ENCODE measurements around the gene DYNC1H1.
"Not testable (repeated sequence)": the region's sequence is repeated elsewhere in the genome, so short reads cannot be mapped to it uniquely, and the experiment has no call there.

Gene DYNC1H1

GRCh38 chr14:101966742-101967141, 2.4 kb downstream of the DYNC1H1 start:
- Histone ChIP-seq H3K27me3 (replicated peaks; ENCODE audit: control insufficient read depth, insufficient read depth, low read length) (no peaks in the 10 kb centered on the region), H3K4me3 (ENCODE audit: low read length) (peak overlapping the region; percentile 96), H3K9ac (ENCODE audit: low read length) (peak overlapping the region; percentile 98), H3K4me1 (ENCODE audit: control insufficient read depth, insufficient read depth, low read length) (peaks cover 49% of the 10 kb centered on the region), H3K36me3 (ENCODE audit: control insufficient read depth, insufficient read depth, low read length, severe bottlenecking) (peaks cover 8% of the 10 kb centered on the region), H3K9me3 (ENCODE audit: control insufficient read depth, low read length) (no peaks in the 10 kb centered on the region)
- no peak for DNase-seq (ENCODE audit: low read depth)

DNA sequence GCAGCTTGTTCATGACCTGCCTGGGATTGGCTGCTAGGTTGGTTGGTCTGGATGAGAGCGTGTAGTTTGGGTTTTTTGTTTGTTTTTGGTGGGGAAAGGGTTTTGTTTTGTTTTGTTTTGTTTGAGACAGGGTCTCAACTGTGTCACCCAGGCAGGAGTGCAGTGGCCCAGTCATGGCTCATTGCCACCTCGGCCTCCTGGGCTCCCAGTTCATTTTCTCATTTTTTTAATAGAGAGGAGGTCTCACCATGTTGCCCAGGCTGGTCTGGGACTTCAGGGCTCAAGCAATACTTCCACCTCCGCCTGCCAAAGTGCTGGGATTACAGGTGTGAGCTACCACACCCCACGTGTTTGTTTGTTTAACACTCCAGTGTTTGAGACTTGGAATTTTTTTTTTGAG, 3.8 kb downstream of the DYNC1H1 start:
- H3K4me1 ChIP-seq (ENCODE audit: control insufficient read depth, insufficient read depth, low read length), result peaks cover 51% of the 10 kb centered on the region
- DNase-seq (ENCODE audit: low read depth), result no peak
- H3K36me3 ChIP-seq (ENCODE audit: control insufficient read depth, insufficient read depth, low read length, severe bottlenecking), result peaks cover 8% of the 10 kb centered on the region
- no peaks in the 10 kb centered on the region for H3K27me3 ChIP-seq (replicated peaks; ENCODE audit: control insufficient read depth, insufficient read depth, low read length)
- H3K4me3 ChIP-seq (ENCODE audit: low read length), result peak overlapping the region; percentile 5
- no peak overlapping the region for H3K9ac ChIP-seq (ENCODE audit: low read length)
- H3K9me3 ChIP-seq (ENCODE audit: control insufficient read depth, low read length), result no peaks in the 10 kb centered on the region

DNA sequence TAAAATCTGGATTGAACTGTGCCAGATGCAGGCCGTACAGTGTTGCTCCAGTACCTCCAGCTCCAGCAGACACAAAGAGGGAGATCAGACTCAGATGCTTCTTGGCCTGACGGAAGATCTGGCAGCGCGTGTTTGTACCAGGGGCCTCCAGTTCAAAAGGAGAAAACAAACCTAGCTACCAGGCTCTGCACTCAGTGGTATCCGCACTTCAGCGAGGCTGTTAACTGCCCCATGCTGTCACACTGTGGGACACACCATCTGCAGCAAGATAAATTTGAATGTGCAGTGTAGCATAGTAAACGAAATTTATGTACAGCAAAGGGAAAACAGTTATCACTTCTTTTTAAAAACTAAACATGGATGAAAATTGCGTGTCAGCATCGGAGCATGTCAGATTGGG, 5.1 kb downstream of the DYNC1H1 start:
- Histone ChIP-seq H3K4me1 (ENCODE audit: control insufficient read depth, insufficient read depth, low read length) (peaks cover 51% of the 10 kb centered on the region), H3K27me3 (replicated peaks; ENCODE audit: control insufficient read depth, insufficient read depth, low read length) (no peaks in the 10 kb centered on the region), H3K36me3 (ENCODE audit: control insufficient read depth, insufficient read depth, low read length, severe bottlenecking) (peaks cover 8% of the 10 kb centered on the region), H3K9me3 (ENCODE audit: control insufficient read depth, low read length) (no peaks in the 10 kb centered on the region), H3K9ac (ENCODE audit: low read length) (peak overlapping the region; percentile 1), H3K4me3 (ENCODE audit: low read length) (no peak overlapping the region)
- DNase-seq (ENCODE audit: low read depth), result no peak

- Histone ChIP-seq H3K4me3 (ENCODE audit: low read length) (no peak overlapping the region), H3K9me3 (ENCODE audit: control insufficient read depth, low read length) (no peaks in the 10 kb centered on the region), H3K36me3 (ENCODE audit: control insufficient read depth, insufficient read depth, low read length, severe bottlenecking) (peaks cover 8% of the 10 kb centered on the region)
Observed at GRCh38 chr14:101970830-101971400, 6.5 kb downstream of the DYNC1H1 start.

GRCh38 chr14:101971458-101971857, 7.1 kb downstream of the DYNC1H1 start:
- H3K36me3 ChIP-seq (ENCODE audit: control insufficient read depth, insufficient read depth, low read length, severe bottlenecking); DNase-seq (ENCODE audit: low read depth); H3K27me3 ChIP-seq (replicated peaks; ENCODE audit: control insufficient read depth, insufficient read depth, low read length); H3K9me3 ChIP-seq (ENCODE audit: control insufficient read depth, low read length): not testable (repeated sequence)
- peaks cover 55% of the 10 kb centered on the region for H3K4me1 ChIP-seq (ENCODE audit: control insufficient read depth, insufficient read depth, low read length)
- peak overlapping the region; percentile 62 for H3K4me3 ChIP-seq (ENCODE audit: low read length)
- peak overlapping the region; percentile 12 for H3K9ac ChIP-seq (ENCODE audit: low read length)

More at GRCh38 chr14:101970830-101971400, 6.5 kb downstream of the DYNC1H1 start:
- Histone ChIP-seq H3K4me1 (ENCODE audit: control insufficient read depth, insufficient read depth, low read length) (peaks cover 57% of the 10 kb centered on the region), H3K27me3 (replicated peaks; ENCODE audit: control insufficient read depth, insufficient read depth, low read length) (no peaks in the 10 kb centered on the region), H3K9ac (ENCODE audit: low read length) (no peak overlapping the region)
- no peak for DNase-seq (ENCODE audit: low read depth)

DNA sequence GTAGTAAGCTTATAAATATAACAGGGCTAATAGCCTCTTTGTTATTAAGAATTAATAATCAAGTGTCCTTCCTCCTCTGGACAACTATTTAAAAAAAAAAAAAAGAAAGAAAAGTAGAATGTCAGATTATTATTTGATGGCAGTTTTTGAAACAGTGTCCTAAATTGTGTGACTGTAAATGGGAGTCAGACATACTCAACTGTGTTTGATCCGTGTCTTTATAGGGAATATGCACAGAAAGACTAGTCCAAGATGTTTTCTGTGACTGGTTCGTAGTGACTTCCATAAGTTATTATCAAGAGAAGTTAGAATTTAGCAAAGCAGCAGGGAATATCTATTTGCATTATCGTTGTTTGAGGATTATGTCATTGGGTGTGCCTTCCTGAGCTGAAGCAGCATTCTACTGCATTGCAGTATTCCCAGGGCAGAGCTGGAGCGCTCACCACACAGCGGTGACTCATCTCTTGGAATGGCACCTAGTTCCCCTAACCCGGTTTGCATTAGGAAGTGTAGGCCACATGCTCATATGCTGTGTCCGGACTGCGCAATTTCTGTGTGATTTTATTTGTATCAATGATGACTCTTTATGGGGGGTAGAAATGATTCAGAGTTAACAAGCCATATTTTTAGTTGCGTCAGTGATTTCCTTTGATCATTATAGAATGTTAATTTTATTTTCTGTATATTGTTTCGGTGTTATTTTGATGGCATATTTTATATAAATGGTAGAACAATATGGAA, 7.9 kb downstream of the DYNC1H1 start:
- DNase-seq (ENCODE audit: low read depth), result peak; percentile 99
- peaks cover 18% of the 10 kb centered on the region for H3K36me3 ChIP-seq (ENCODE audit: control insufficient read depth, insufficient read depth, low read length, severe bottlenecking)

DNA sequence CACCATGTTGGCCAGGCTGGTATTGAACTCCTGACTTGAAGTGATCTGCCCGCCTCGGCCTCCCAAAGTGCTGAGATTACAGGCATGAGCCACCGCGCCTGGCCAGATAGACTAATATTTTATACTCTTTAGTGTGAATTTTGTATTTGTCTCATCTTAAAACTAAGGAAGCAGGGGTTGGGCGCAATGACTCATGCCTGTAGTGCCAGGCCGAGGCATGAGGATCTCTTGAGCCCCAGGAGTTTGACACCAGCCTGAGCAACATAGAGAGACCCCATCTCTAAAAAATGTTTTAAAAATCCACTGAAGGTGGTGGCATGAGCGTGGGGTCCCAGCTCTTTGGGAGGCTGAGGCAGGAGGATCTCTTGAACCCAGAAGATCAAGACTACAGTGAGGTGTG, 9.0 kb downstream of the DYNC1H1 start:
- H3K9me3 ChIP-seq (ENCODE audit: control insufficient read depth, low read length), result no peaks in the 10 kb centered on the region
- H3K9ac ChIP-seq (ENCODE audit: low read length), result peak overlapping the region; percentile 84
- H3K36me3 ChIP-seq (ENCODE audit: control insufficient read depth, insufficient read depth, low read length, severe bottlenecking), result peaks cover 29% of the 10 kb centered on the region
- DNase-seq (ENCODE audit: low read depth), result no peak
- no peaks in the 10 kb centered on the region for H3K27me3 ChIP-seq (replicated peaks; ENCODE audit: control insufficient read depth, insufficient read depth, low read length)
- peak overlapping the region; percentile 72 for H3K4me3 ChIP-seq (ENCODE audit: low read length)
- peaks cover 54% of the 10 kb centered on the region for H3K4me1 ChIP-seq (ENCODE audit: control insufficient read depth, insufficient read depth, low read length)

More for the DNA sequence above, 7.9 kb downstream of the DYNC1H1 start:
- Histone ChIP-seq H3K4me3 (ENCODE audit: low read length) (peak overlapping the region; percentile 72), H3K9me3 (ENCODE audit: control insufficient read depth, low read length) (no peaks in the 10 kb centered on the region), H3K4me1 (ENCODE audit: control insufficient read depth, insufficient read depth, low read length) (peaks cover 50% of the 10 kb centered on the region), H3K9ac (ENCODE audit: low read length) (peak overlapping the region; percentile 84), H3K27me3 (replicated peaks; ENCODE audit: control insufficient read depth, insufficient read depth, low read length) (no peaks in the 10 kb centered on the region)

DNA sequence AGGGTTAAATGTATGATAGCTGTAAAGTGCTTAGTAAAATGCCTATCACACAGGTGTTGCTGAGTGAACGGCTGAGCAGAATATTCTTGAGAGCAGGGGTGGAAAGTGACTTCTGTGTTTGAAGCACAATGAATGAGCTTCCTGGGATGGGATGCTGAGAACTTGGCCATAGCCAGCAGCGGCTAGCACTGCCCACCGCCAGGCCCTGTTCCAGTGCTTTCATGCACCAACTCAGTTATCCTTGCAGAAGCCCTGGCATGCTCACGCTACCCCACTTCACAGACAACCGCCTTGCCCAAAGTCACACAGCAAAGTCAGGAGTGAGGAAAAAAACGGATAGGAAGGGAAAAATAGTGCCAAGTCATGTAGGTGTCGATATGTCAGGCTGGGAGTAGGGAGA, 10.9 kb downstream of the DYNC1H1 start:
- no peak overlapping the region for H3K9ac ChIP-seq (ENCODE audit: low read length)
- no peaks in the 10 kb centered on the region for H3K9me3 ChIP-seq (ENCODE audit: control insufficient read depth, low read length)
- peaks cover 40% of the 10 kb centered on the region for H3K36me3 ChIP-seq (ENCODE audit: control insufficient read depth, insufficient read depth, low read length, severe bottlenecking)
- H3K4me1 ChIP-seq (ENCODE audit: control insufficient read depth, insufficient read depth, low read length), result peaks cover 59% of the 10 kb centered on the region
- H3K27me3 ChIP-seq (replicated peaks; ENCODE audit: control insufficient read depth, insufficient read depth, low read length), result no peaks in the 10 kb centered on the region
- no peak overlapping the region for H3K4me3 ChIP-seq (ENCODE audit: low read length)
- DNase-seq (ENCODE audit: low read depth), result no peak

DNA sequence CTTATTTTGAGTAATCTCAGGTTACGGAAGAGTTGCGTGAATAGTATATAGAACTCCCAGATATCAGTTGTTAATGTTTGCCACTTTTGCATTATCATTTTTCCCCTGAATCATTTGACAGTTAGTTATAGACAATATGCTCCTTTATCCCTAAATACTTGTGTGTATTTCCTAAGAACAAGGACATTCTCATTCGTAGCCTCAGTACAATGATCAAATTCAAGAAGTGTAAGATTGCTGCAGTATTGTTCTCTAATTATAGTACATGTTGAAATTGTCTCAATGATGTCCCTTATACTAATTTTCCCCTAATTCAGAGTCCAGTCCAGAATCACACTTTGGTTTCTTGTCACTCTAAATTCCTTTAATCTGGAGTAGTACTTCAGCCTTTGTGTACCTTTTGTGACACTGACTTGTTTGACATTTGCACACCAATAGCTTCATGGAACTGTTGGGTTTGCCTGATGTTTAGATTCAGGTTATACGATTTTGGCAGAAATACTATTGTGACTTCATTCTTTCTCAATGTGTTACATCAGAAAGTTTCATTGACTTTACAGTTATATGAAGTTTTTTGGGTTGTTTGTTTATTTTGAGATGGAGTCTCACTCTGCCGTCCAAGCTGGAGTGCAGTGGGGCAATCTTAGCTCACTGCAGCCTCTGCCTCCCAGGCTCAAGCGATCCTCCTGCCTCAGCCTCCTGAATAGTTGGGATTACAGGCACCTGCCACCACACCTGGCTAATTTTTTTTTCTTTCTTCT, 13.1 kb downstream of the DYNC1H1 start:
- DNase-seq (ENCODE audit: low read depth), result peak; percentile 34
- Histone ChIP-seq H3K4me1 (ENCODE audit: control insufficient read depth, insufficient read depth, low read length) (peaks cover 56% of the 10 kb centered on the region), H3K9me3 (ENCODE audit: control insufficient read depth, low read length) (no peaks in the 10 kb centered on the region), H3K9ac (ENCODE audit: low read length) (no peak overlapping the region), H3K4me3 (ENCODE audit: low read length) (no peak overlapping the region), H3K27me3 (replicated peaks; ENCODE audit: control insufficient read depth, insufficient read depth, low read length) (no peaks in the 10 kb centered on the region), H3K36me3 (ENCODE audit: control insufficient read depth, insufficient read depth, low read length, severe bottlenecking) (peaks cover 54% of the 10 kb centered on the region)

DNA sequence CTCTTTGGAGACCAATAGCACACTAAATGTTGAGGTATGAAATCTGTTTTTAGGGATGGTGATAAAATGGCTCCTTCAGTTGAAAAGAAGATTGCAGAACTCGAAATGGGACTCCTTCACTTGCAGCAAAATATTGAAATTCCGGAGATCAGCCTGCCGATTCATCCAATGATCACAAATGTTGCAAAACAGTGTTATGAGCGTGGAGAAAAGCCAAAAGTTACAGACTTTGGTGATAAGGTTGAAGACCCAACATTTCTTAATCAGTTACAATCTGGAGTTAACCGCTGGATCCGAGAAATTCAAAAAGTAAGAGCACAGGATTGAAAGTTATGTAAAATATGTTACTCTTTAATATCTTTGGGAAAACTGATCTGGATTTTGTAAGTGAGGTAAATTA, 15.3 kb downstream of the DYNC1H1 start:
- Histone ChIP-seq H3K4me3 (ENCODE audit: low read length) (peak overlapping the region; percentile 30), H3K36me3 (ENCODE audit: control insufficient read depth, insufficient read depth, low read length, severe bottlenecking) (peaks cover 71% of the 10 kb centered on the region), H3K9me3 (ENCODE audit: control insufficient read depth, low read length) (no peaks in the 10 kb centered on the region), H3K4me1 (ENCODE audit: control insufficient read depth, insufficient read depth, low read length) (peaks cover 43% of the 10 kb centered on the region), H3K9ac (ENCODE audit: low read length) (peak overlapping the region; percentile 54), H3K27me3 (replicated peaks; ENCODE audit: control insufficient read depth, insufficient read depth, low read length) (no peaks in the 10 kb centered on the region)
- no peak for DNase-seq (ENCODE audit: low read depth)

GRCh38 chr14:101980251-101980650, 15.9 kb downstream of the DYNC1H1 start:
- Histone ChIP-seq H3K4me3 (ENCODE audit: low read length) (peak overlapping the region; percentile 30), H3K9ac (ENCODE audit: low read length) (peak overlapping the region; percentile 58), H3K36me3 (ENCODE audit: control insufficient read depth, insufficient read depth, low read length, severe bottlenecking) (peaks cover 73% of the 10 kb centered on the region), H3K27me3 (replicated peaks; ENCODE audit: control insufficient read depth, insufficient read depth, low read length) (no peaks in the 10 kb centered on the region), H3K4me1 (ENCODE audit: control insufficient read depth, insufficient read depth, low read length) (peaks cover 39% of the 10 kb centered on the region), H3K9me3 (ENCODE audit: control insufficient read depth, low read length) (no peaks in the 10 kb centered on the region)
- DNase-seq (ENCODE audit: low read depth), result no peak

Data from adipocyte (in vitro differentiated cells).